HG02981 (cell line): ENCODE results near the gene GPR152.
"Not testable (repeated sequence)": the region's sequence is repeated elsewhere in the genome, so short reads cannot be mapped to it uniquely, and the experiment has no call there.

Source experiments
- ATAC-seq: cut with Tn5 transposase; IDR thresholded peaks from one replicate; pipeline ENCODE4 v1.9.1; 2021; ENCODE audit warnings: mild to moderate bottlenecking, moderate library complexity; ENCODE audit not compliant: unreplicated experiment

Gene GPR152

DNA sequence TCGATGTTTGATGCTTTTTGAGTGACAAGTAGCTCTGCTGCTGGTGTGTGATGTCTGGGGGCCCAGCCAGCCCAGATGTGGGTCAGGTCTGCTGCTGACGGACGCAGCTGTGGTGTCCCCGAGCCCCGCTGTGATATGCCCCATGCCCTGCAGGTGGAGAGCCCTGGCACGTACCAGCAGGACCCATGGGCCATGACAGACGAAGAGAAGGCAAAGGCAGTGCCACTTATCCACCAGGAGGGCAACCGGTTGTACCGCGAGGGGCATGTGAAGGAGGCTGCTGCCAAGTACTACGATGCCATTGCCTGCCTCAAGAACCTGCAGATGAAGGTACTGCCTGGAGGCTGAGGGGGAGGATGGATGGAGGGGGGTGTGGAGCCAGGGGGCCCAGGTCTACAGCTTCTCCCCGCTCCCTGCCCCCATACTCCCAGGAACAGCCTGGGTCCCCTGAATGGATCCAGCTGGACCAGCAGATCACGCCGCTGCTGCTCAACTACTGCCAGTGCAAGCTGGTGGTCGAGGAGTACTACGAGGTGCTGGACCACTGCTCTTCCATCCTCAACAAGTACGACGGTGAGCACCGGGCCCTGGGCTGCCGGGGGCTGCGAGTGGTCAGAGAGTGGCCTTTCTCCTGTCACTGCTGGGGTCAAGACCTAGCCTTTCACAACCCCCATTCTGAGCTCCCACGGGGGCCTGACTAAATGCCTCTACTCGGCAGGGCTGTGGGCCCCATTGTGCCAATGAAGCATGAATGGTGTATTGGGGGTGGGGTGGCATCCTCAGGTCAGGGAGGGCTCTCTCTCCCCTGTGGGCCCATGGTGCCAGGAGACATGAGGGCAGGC lies 37.6 kb upstream of the GPR152 start:
- ATAC-seq = no peak

- ATAC-seq = no peak
Measured at GRCh38 chr11:67489203-67489884, 36.8 kb upstream of the GPR152 start.

GRCh38 chr11:67486481-67487195 lies 34.1 kb upstream of the GPR152 start:
- no peak for ATAC-seq

- not testable (repeated sequence) for ATAC-seq
Measured at GRCh38 chr11:67485873-67486361, 33.4 kb upstream of the GPR152 start.

DNA sequence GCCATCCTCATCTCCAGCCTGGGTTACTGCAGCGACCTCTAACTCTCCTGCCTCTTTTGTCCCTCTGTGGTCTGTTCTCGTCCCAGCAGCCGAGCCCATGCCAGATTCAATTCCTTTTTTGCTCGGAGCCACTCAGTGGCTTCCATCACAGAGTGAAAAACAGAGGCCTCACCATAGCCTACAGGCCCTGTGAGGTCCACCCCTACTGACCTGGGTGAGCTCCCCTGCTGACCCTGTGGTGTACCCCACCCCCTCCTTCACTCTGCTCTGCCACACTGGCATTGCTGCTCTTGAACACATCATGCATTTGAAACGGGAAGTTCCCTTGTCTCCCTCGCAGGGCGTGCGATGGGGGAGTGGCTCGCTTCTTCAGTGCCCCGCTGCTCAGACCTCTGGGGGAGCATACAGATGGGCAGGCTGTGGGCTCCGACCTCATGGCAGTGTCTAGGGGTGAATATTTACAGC lies 32.4 kb upstream of the GPR152 start:
- ATAC-seq = no peak

DNA sequence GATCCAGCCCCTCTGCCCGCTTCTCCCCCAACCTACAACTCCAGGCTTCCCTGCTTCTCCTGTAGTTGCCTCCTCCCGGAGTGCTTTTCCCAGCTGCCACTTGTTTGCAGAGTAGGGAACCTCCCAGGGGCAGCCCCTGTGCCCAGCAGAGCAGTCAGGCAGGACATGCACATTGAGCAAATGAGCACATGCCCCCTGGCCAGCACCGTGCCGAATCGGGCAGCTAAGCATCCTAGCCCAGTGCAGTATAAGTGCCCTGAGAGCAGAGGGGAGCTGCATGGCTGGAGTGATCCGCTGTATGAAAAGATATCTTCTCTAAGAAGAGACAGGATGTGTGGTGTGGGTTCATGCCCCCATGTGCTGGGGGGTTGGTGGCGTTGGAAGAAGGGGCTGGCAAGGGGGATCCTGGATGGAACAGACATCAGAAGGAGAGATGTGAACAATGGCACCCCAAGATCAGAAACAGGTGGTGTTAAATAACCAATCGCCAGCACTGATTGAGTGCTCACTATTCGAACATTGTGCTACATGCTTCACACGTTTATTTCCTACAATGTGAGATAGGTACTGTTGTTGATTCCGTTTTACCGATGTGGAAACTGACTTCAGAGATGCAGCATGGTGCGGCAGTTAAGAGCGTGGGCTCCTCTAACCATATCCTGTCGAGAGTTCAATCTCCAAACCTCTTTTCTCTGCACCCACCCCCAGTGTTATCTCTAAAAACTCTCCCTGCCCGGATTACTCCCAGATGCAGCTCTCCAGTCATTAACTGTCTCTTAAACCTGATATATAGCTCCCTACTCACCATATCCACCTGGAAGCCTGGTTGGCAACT lies 31.5 kb upstream of the GPR152 start:
- ATAC-seq = no peak

GRCh38 chr11:67482827-67483798 lies 30.6 kb upstream of the GPR152 start, which contains the start of gene AIP:
Gene AIP, plus strand, starts transcription at chr11:67483026. Its CDS starts 133 bp downstream, at chr11:67483159.
- ATAC-seq = peak; percentile 71

DNA sequence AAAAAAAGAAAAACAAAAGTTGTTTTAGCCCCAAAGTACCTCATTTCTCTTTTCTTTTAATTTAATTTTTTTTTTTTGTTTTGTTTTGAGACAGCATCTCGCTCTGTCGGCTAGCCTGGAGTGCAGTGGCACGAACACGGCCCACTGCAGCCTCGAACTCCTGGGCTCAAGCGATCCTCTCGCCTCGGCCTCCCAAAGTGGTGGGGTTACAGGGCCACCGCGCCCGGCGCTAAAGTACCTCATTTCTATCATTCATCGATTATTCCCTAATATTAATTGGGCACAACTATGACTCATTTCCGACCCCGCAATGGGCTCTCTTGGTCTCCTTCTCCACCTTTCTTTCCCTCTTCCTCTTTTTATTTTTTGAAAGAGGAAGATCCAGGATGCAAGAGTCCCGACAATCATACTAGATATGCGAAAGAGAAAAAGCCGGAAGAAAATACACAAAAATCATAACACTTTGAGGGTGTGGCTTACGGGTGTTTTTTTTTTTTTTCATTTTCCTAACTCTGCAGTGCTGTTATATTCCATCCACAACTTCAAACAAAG lies 29.8 kb upstream of the GPR152 start:
- no peak for ATAC-seq

DNA sequence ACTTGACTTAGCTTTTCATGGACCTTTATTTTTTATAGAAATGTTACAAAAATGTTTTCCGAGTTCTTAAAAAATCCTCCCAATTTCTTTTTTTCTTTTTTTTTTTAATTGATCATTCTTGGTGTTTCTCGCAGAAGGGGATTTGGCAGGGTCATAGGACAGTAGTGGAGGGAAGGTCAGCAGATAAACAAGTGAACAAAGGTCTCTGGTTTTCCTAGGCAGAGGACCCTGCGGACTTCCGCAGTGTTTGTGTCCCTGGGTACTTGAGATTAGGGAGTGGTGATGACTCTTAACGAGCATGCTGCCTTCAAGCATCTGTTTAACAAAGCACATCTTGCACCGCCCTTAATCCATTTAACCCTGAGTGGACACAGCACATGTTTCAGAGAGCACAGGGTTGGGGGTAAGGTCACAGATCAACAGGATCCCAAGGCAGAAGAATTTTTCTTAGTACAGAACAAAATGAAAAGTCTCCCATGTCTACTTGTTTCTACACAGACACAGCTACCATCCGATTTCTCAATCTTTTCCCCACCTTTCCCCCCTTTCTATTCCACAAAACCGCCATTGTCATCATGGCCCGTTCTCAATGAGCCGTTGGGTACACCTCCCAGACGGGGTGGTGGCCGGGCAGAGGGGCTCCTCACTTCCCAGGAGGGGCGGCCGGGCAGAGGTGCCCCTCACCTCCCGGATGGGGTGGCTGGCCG lies 25.0 kb upstream of the GPR152 start:
- ATAC-seq = not testable (repeated sequence)

GRCh38 chr11:67476692-67477091 lies 24.2 kb upstream of the GPR152 start:
- ATAC-seq = not testable (repeated sequence)

DNA sequence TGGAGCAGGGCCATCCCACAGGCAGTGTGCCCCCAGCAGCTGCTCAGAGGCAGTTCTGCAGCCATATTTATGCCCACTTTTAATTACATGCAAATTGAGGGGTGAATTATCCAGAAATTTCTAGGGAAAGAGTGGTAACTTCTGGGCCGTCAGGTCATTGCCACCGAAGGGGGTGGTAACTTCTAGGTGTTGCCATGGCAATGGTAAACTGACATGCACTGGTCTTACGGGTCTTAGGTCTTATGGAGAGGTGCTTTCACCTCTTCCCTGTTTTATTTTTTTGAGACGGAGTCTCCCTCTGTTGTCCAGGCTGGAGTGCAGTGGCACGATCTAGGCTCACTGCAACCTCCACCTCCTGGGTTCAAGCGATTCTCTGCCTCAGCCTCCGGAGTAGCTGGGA lies 20.4 kb upstream of the GPR152 start:
- no peak for ATAC-seq

DNA sequence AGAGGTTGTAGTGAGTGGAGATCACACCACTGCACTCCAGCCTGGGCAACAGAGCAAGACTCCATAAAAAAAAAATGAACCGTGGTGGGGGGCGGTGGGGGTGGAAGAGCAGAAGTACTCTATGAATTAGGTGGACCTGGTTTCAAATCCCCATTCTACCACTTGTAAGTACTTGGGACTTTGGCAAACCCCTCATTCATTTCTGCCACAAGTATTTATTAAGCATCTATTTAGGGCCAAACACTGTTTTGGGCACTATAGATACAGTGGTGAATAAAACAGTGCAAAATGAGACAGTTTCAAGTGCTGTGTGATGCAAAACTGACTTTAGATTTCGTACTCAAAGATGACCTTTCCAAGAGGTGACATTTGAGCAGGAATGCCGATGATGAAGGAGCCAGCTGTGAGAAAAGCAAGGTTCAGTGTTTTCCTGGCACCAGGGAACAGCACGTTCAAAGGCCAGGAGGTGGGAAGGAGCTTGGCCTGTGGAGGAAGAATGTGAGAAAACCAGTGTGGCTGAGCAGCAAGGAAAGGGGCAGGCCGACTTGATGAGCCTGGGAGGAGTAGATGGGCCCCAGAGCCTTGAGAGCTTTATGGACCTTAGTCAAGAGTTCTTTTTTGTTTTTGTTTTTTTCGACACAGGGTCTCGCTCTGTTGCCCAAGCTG lies 17.9 kb upstream of the GPR152 start:
- ATAC-seq = no peak

- no peak for ATAC-seq
Measured at GRCh38 chr11:67469508-67469811, 16.9 kb upstream of the GPR152 start.

DNA sequence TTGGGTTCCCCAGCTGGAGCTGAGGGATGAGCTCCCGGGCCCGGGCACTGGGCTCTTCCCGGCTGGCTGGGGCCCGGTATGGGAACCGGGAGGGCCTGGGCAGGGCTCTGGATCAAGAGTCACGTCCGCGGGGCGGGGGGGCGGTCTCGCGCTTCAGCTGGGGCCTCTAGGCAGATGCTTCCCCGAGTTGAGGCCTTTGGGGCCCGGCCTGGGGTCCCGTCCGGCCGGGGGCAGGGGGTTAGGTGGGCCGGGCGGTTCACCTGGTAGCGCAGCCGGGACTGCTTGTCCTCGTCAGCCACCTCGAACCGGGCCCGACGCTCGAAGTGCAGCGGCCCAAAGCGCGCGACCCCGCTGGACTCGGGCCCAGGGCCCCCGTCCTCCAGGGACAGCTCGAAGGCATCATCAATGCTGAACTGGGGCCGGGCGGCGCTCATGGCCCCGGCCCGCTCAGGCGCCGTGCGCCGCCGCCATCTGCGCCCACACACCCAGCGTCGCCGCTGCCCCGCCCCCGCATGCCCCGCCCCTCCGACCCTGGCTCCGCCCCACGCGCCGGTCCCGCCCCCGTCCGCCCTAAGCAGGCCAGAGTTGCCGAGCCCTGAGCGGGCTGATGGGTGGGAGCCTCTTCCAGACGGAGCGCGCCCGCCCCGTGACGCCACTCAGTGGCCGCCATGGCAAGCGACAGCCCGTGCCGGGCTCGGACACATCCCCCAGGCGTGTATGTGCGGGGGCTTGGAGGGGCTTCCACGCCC lies 16.4 kb upstream of the GPR152 start, which contains the start of gene TMEM134:
Gene TMEM134, minus strand, starts transcription at position 493 of the 749 bp plus-strand sequence. Its CDS starts 59 bp downstream, at position 434.
- peak; percentile 80 for ATAC-seq

DNA sequence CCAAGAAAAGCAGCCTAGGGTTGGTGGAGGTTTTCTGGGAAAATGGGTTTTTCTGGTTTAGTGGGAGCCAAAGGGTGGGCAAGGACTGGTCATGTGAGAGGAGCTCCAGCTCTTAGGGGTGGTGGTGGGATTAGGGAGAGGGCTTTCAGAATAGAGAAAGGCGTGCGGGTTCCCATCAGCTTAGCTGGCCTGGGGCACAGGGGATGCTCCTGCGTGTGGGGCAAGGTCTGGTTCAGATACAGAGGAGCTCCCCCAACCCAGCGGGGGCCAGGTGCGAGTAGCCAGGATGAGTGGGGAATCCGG lies 15.9 kb upstream of the GPR152 start:
- ATAC-seq = no peak

- ATAC-seq = no peak
Measured at GRCh38 chr11:67468056-67468455, 15.5 kb upstream of the GPR152 start.
